Dermis blood vessel endothelial cell (primary cell): ENCODE measurements around the gene SFRP2. TPM values are rescaled to one million over a fixed set of nuclear protein-coding genes. Genes with fewer than 3 reads are reported as not detected.

Experiments used
- DNase-seq: peaks from one replicate; pipeline ENCODE4 v3.0.0; 2010
- total RNA-seq: library from RNA; depleted of rRNA; stranded (reverse); fragments of >200 nt; gene quantifications from 2 replicates; pipeline ENCODE4 v1.2.3, GENCODE V29; 2014

SFRP2 gene
- total RNA-seq, 1 donor from 2014 or later: not detected

DNA sequence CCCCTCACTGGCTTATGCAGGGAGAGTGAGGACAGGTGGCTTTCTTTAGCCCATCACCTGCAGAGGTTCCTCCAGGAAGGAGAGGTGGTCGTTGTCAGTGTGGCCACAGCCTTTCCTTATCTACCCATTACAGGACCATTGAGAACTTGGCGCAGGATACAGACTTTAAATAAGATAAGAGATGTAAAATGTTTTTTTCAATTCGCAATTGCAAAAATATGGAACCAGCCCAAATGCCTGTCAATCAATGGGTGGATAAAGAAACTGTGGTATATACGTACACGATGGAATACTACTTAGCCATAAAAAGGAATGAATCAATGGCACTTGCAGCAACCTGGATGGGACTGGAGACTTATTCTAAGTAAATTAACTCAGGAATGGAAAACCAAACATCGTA lies 22.1 kb downstream of the SFRP2 start:
- DNase-seq: no peak

- DNase-seq: no peak
Measured at GRCh38 chr4:153765894-153766293, 23.0 kb downstream of the SFRP2 start.

GRCh38 chr4:153764601-153765368 lies 24.1 kb downstream of the SFRP2 start:
- no peak for DNase-seq

DNA sequence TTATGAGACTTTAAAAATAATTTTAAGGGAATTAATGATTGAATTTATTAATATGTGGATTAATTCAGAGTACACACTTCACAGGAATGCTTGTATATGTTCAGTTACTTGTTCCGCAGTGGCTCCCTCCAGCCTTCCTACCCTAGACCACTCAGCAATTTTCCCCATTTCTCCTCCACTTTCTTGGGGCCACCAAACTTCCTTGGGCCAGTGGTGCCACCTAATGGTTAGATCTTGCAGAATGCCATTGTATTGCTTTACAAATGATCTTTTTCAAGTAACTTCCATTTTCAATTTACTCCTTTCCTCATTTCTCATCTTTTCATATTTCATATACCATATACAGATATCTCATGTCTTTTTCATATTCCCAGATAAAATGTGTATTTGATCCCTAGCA lies 25.5 kb downstream of the SFRP2 start:
- DNase-seq: no peak

GRCh38 chr4:153759407-153760316 lies 29.2 kb downstream of the SFRP2 start, which contains the start of gene RNF175:
TSS of gene RNF175 (minus strand) at chr4:153760024. CDS start at chr4:153759862, 162 bp downstream.
- DNase-seq: no peak

- DNase-seq: no peak
Measured at GRCh38 chr4:153758688-153759406, 30.0 kb downstream of the SFRP2 start.

- DNase-seq: no peak
Measured at GRCh38 chr4:153758136-153758535, 30.7 kb downstream of the SFRP2 start.

DNA sequence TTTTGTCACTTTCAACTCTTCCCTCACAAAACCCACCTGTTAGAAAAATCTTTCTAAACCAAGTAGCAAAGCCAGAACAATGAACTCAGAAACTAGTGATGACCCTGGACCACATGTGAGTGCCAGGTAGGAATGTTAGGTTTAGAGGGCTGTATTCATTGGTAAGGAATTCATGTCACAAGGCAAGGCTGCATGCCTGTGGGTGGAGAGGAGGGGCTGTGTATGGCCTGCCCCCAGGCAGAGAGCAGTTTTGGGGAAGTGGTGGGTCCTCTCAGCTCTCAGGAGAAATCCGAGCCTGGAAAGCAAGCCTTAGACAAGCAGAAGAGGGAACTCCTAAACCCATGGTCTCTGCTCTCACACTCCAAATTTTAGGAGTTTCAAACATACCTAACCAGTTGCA lies 31.5 kb downstream of the SFRP2 start:
- no peak for DNase-seq

- DNase-seq: no peak
Measured at GRCh38 chr4:153755186-153755585, 33.7 kb downstream of the SFRP2 start.

DNA sequence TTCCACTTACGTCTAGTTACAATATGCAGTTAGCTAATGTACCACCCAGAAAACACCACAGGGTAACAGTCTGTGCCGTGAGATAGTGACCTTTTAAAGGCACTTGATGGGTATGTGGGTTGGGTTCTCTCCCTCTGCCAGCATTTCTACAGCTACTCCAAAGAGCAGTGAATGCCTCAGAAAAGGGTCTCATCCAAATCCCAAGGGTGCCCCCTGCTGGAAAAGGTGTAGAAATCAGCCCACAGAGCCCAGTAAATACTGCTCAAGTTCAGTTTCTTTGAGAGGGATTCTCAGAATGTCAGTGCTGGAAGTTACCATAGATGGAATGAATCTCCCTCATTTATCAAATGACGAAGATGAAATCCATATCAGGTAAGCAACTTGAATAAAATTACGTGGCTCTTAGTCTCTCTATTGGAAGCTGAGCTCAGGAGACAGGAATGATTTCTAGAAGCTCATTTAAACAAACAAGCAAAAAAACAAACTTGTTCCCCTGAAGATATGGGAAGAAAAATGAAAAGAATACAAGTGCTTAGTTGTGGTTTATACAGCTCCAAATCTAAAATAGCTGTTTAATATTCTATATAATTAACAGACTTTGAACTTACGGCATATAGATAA lies 38.6 kb downstream of the SFRP2 start:
- peak; percentile 84 for DNase-seq

GRCh38 chr4:153748378-153748777 lies 40.5 kb downstream of the SFRP2 start:
- DNase-seq: peak; percentile 20

GRCh38 chr4:153747406-153747955 lies 41.4 kb downstream of the SFRP2 start:
- DNase-seq: no peak

DNA sequence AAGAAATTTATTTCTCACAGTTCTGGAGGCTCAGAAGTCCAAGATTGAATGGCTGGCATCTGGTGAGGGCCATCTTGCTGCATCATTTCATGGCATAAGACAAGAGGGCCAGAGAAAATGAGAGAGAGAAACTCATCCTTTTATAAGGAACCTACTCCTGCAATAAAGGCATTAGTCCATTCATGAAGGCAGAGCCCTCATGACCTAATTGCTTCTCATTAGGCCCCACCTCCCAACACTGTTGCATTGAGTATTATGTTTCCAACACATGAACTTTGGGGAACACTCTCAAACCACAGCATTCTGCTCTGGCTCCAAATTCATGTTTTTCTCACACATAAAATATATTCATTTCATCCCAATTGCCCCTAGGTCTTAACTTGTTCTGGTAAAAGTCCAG lies 43.2 kb downstream of the SFRP2 start:
- DNase-seq: no peak

GRCh38 chr4:153741541-153741940 lies 47.3 kb downstream of the SFRP2 start:
- no peak for DNase-seq

- no peak for DNase-seq
Measured at GRCh38 chr4:153735906-153736461, 52.9 kb downstream of the SFRP2 start.

DNA sequence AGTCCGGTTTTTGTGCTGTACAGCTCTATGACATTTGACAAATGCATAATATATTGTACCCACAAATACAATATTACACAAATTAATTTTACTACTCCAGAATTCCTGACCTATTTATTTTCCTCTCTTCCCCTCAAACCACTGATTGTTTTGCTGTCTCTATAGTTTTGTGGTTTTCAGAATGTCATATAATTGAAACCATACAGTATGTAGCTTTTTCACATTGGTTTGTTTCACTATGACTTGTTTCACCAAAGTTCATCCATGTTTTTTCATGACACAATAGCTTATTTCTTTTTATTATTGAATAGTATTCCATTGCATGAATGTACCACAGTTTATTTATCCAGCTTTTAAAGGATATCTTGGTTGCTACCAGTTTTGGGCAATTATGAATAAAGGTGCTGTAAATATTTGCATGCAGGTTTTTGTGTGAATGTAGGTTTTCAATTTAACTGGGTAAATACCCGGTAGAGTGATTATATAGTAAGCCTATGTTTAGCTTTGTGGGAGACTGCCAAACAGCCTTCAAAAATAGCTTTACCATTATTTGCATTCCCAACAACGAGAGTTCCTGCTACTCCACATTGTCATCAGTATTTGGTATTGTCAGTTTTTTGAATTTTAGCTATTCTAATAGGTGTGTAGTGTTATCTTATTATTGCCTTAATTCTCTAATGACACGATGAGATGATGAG lies 55.0 kb downstream of the SFRP2 start:
- DNase-seq: no peak

- no peak for DNase-seq
Measured at GRCh38 chr4:153731239-153731638, 57.6 kb downstream of the SFRP2 start.
